ENCODE measurements around the gene SLC22A2. TPM values are rescaled to one million over a fixed set of nuclear protein-coding genes. Genes with fewer than 3 reads are reported as not detected.
A peak's percentile ranks its signal among the peaks of the same experiment; 100 is the strongest.

SLC22A2 gene
- total RNA-seq, 1 experiment from 2014 or later, result 0.96 TPM

DNA sequence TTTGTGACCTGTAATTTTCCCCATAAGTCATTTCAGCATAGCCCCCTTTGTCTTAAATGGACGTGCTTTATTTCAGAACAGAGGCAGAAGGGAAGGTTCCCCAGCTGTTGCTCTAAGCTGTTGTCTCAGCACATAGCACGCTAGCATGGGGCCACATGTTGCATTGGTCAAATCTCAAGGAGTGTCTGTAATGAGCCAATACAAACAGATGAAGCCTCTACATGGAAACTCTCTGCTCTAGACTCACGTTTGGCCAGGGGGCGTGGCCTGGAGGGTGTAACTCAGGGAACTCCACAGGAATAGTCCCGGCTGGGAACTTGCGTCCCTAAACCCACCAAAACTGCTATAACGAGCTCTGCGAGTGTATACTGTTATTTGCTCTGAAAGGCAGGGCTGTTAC lies 35.2 kb upstream of the SLC22A2 start:
- Mint-ChIP-seq H3K36me3 (peaks cover 29% of the 10 kb centered on the region), H3K4me1 (peaks cover 12% of the 10 kb centered on the region), H3K27ac (no peak overlapping the region), H3K4me3 (no peak overlapping the region), H3K9me3 (peaks cover 39% of the 10 kb centered on the region), H3K27me3 (ENCODE audit: low read depth) (peaks cover 5% of the 10 kb centered on the region)
- DNase-seq (ENCODE audit: low spot score) (no peak), ATAC-seq (peak; percentile 55; the same call in 1 of the 2 replicates)
- CTCF ChIA-PET, result interaction anchor here (2.3 kb wide), 1 partner anchor 73 kb away, joined by 10 read pairs; no protein-coding TSS in a partner anchor
- TF ChIP-seq, protein P1, sequence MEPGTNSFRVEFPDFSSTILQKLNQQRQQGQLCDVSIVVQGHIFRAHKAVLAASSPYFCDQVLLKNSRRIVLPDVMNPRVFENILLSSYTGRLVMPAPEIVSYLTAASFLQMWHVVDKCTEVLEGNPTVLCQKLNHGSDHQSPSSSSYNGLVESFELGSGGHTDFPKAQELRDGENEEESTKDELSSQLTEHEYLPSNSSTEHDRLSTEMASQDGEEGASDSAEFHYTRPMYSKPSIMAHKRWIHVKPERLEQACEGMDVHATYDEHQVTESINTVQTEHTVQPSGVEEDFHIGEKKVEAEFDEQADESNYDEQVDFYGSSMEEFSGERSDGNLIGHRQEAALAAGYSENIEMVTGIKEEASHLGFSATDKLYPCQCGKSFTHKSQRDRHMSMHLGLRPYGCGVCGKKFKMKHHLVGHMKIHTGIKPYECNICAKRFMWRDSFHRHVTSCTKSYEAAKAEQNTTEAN (CRISPR knock-in tag; IDR thresholded peaks at IDR 0.05), result no peak
- no peak for TF ChIP-seq ATF6 (CRISPR knock-in tag; IDR thresholded peaks at IDR 0.05)
- POLR2A ChIA-PET, result no interaction called here

GRCh38 chr6:160285541-160286105 lies 27.0 kb upstream of the SLC22A2 start:
- no peak overlapping the region for H3K27ac Mint-ChIP-seq
- H3K4me3 Mint-ChIP-seq, result no peak overlapping the region
- H3K27me3 Mint-ChIP-seq (ENCODE audit: low read depth), result peaks cover 2% of the 10 kb centered on the region; the same call in 1 of the 2 replicates
- H3K4me1 Mint-ChIP-seq, result peaks cover 18% of the 10 kb centered on the region
- no peak for ATAC-seq
- H3K36me3 Mint-ChIP-seq, result peaks cover 18% of the 10 kb centered on the region
- ChIA-PET POLR2A (no interaction called here), CTCF (interaction anchor here (1.0 kb wide), 1 partner anchor 12 kb away, joined by 3 read pairs; no protein-coding TSS in a partner anchor)
- no peak for DNase-seq (ENCODE audit: low spot score)
- no peak for TF ChIP-seq TP53 (CRISPR knock-in tag; IDR thresholded peaks at IDR 0.05)
- H3K9me3 Mint-ChIP-seq, result peaks cover 33% of the 10 kb centered on the region

- Mint-ChIP-seq H3K9me3 (peaks cover 33% of the 10 kb centered on the region), H3K27ac (no peak overlapping the region), H3K36me3 (peaks cover 8% of the 10 kb centered on the region), H3K4me1 (peaks cover 21% of the 10 kb centered on the region), H3K27me3 (ENCODE audit: low read depth) (peaks cover 2% of the 10 kb centered on the region; the same call in 1 of the 2 replicates), H3K4me3 (no peak overlapping the region)
- POLR2A ChIA-PET, result no interaction called here
- no peak for ATAC-seq
- DNase-seq (ENCODE audit: low spot score), result no peak
- TF ChIP-seq ATF1 (CRISPR knock-in tag; IDR thresholded peaks at IDR 0.05) (no peak), ZBTB21 (CRISPR knock-in tag; IDR thresholded peaks at IDR 0.05; ENCODE audit: borderline replicate concordance) (no peak), JAZF1 (CRISPR knock-in tag; IDR thresholded peaks at IDR 0.05) (no peak), HMGA2 (CRISPR knock-in tag; IDR thresholded peaks at IDR 0.05) (no peak), ZNF317 (CRISPR knock-in tag; IDR thresholded peaks at IDR 0.05; ENCODE audit: borderline replicate concordance, low read depth) (peak; percentile 87), EMX1 (CRISPR knock-in tag; IDR thresholded peaks at IDR 0.05) (no peak)
- TF ChIP-seq, protein P2, sequence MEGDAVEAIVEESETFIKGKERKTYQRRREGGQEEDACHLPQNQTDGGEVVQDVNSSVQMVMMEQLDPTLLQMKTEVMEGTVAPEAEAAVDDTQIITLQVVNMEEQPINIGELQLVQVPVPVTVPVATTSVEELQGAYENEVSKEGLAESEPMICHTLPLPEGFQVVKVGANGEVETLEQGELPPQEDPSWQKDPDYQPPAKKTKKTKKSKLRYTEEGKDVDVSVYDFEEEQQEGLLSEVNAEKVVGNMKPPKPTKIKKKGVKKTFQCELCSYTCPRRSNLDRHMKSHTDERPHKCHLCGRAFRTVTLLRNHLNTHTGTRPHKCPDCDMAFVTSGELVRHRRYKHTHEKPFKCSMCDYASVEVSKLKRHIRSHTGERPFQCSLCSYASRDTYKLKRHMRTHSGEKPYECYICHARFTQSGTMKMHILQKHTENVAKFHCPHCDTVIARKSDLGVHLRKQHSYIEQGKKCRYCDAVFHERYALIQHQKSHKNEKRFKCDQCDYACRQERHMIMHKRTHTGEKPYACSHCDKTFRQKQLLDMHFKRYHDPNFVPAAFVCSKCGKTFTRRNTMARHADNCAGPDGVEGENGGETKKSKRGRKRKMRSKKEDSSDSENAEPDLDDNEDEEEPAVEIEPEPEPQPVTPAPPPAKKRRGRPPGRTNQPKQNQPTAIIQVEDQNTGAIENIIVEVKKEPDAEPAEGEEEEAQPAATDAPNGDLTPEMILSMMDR (IDR thresholded peaks at IDR 0.05), result no peak
- CTCF ChIA-PET, result no interaction called here
Observed at GRCh38 chr6:160284575-160284974, 26.0 kb upstream of the SLC22A2 start.

GRCh38 chr6:160282444-160282843 lies 23.8 kb upstream of the SLC22A2 start:
- DNase-seq (ENCODE audit: low spot score) (no peak), ATAC-seq (no peak)
- Mint-ChIP-seq H3K9me3 (peaks cover 30% of the 10 kb centered on the region), H3K4me3 (no peak overlapping the region), H3K27ac (no peak overlapping the region), H3K27me3 (ENCODE audit: low read depth) (peaks cover 4% of the 10 kb centered on the region; the same call in 1 of the 2 replicates), H3K36me3 (peaks cover 10% of the 10 kb centered on the region), H3K4me1 (peaks cover 40% of the 10 kb centered on the region)
- POLR2A ChIA-PET, result no interaction called here
- CTCF ChIA-PET, result no interaction called here
- TF ChIP-seq, protein P3, sequence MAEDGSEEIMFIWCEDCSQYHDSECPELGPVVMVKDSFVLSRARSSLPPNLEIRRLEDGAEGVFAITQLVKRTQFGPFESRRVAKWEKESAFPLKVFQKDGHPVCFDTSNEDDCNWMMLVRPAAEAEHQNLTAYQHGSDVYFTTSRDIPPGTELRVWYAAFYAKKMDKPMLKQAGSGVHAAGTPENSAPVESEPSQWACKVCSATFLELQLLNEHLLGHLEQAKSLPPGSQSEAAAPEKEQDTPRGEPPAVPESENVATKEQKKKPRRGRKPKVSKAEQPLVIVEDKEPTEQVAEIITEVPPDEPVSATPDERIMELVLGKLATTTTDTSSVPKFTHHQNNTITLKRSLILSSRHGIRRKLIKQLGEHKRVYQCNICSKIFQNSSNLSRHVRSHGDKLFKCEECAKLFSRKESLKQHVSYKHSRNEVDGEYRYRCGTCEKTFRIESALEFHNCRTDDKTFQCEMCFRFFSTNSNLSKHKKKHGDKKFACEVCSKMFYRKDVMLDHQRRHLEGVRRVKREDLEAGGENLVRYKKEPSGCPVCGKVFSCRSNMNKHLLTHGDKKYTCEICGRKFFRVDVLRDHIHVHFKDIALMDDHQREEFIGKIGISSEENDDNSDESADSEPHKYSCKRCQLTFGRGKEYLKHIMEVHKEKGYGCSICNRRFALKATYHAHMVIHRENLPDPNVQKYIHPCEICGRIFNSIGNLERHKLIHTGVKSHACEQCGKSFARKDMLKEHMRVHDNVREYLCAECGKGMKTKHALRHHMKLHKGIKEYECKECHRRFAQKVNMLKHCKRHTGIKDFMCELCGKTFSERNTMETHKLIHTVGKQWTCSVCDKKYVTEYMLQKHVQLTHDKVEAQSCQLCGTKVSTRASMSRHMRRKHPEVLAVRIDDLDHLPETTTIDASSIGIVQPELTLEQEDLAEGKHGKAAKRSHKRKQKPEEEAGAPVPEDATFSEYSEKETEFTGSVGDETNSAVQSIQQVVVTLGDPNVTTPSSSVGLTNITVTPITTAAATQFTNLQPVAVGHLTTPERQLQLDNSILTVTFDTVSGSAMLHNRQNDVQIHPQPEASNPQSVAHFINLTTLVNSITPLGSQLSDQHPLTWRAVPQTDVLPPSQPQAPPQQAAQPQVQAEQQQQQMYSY (CRISPR knock-in tag; IDR thresholded peaks at IDR 0.05), result no peak
- TF ChIP-seq EMX1 (CRISPR knock-in tag; IDR thresholded peaks at IDR 0.05) (no peak), NR2C2 (CRISPR knock-in tag; IDR thresholded peaks at IDR 0.05) (no peak), NR1H2 (CRISPR knock-in tag; IDR thresholded peaks at IDR 0.05) (no peak), CREM (CRISPR knock-in tag; IDR thresholded peaks at IDR 0.05) (no peak), RELA (CRISPR knock-in tag; IDR thresholded peaks at IDR 0.05; ENCODE audit: borderline replicate concordance) (no peak)
- TF ChIP-seq, protein P4, sequence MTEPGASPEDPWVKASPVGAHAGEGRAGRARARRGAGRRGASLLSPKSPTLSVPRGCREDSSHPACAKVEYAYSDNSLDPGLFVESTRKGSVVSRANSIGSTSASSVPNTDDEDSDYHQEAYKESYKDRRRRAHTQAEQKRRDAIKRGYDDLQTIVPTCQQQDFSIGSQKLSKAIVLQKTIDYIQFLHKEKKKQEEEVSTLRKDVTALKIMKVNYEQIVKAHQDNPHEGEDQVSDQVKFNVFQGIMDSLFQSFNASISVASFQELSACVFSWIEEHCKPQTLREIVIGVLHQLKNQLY (CRISPR knock-in tag; IDR thresholded peaks at IDR 0.05), result no peak
